SU-DHL-6 (cell line): ENCODE data around the gene CTAGE15.
"Not testable (repeated sequence)": the region's sequence is repeated elsewhere in the genome, so short reads cannot be mapped to it uniquely, and the experiment has no call there.

Experiments
- CTCF ChIP-seq: fragments of 200-600 bp; sonication (generic); IDR thresholded peaks from one replicate; pipeline ENCODE4 v1.5.1; 2017; ENCODE audit warnings: antibody characterized with exemption, mild to moderate bottlenecking, low read length, moderate library complexity; ENCODE audit not compliant: insufficient read depth, poor library complexity, severe bottlenecking
- EZH2phosphoT487 ChIP-seq: fragments of 200-600 bp; sonication (generic), shearing (Covaris generic); conservative IDR thresholded peaks from 2 replicates; pipeline ENCODE4 v1.6.1; 2018; ENCODE audit warnings: mild to moderate bottlenecking, antibody characterized with exemption, low read length, moderate library complexity, mixed read lengths

GRCh38 chr7:143566001-143566400, 5.6 kb upstream of the CTAGE15 start:
- not testable (repeated sequence) for TF ChIP-seq CTCF, EZH2phosphoT487
